ENCODE data around the gene CRABP2.

DNA sequence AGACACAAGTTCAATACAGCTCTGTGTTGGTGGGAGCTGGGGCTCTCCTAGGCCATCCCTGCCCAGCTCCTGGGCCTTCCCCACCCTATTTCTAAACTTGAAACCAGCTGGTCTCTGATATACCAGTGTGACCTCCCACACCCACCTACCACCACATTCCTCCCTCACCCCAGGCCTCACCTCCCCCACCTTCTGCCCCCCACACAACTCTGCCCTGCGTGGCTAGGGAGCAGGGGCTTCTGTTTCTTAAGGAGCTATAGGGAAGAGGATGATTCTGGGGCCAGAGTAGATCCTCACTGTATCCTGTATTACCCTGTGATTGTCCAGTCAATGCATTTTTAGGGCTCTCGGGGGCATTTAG, 44.7 kb downstream of the CRABP2 start:
- TF ChIP-seq, protein P1, sequence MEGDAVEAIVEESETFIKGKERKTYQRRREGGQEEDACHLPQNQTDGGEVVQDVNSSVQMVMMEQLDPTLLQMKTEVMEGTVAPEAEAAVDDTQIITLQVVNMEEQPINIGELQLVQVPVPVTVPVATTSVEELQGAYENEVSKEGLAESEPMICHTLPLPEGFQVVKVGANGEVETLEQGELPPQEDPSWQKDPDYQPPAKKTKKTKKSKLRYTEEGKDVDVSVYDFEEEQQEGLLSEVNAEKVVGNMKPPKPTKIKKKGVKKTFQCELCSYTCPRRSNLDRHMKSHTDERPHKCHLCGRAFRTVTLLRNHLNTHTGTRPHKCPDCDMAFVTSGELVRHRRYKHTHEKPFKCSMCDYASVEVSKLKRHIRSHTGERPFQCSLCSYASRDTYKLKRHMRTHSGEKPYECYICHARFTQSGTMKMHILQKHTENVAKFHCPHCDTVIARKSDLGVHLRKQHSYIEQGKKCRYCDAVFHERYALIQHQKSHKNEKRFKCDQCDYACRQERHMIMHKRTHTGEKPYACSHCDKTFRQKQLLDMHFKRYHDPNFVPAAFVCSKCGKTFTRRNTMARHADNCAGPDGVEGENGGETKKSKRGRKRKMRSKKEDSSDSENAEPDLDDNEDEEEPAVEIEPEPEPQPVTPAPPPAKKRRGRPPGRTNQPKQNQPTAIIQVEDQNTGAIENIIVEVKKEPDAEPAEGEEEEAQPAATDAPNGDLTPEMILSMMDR (conservative IDR thresholded peaks at IDR 0.05), result no peak
- TF ChIP-seq ZFX (IDR thresholded peaks at IDR 0.05), result no peak
